ENCODE results near the gene CDC42EP4. TPM values are rescaled to one million over a fixed set of nuclear protein-coding genes. Genes with fewer than 3 reads are reported as not detected.
A peak's percentile ranks its signal among the peaks of the same experiment; 100 is the strongest.

The CDC42EP4 gene
- total and polyA plus RNA-seq, 9 of the 15 experiments (the other 6 are each of a cell fraction or from before 2014, with no cell fraction given): 0.65 to 20.8 (median 12.3) TPM

GRCh38 chr17:73308017-73308823, 3.6 kb downstream of the CDC42EP4 start (continued):
- peak; percentile 20; the same call in 1 of the 2 replicates for TF ChIP-seq PHF8 (IDR thresholded peaks at IDR 0.05; ENCODE audit: borderline replicate concordance, low read length)
- no peak for TF ChIP-seq CSDE1 (IDR thresholded peaks at IDR 0.05)
- TF ChIP-seq POLR2B (IDR thresholded peaks at IDR 0.05; ENCODE audit: low read depth, partially characterized antibody): no peak
- TF ChIP-seq E4F1 (CRISPR knock-in tag; IDR thresholded peaks at IDR 0.05; ENCODE audit: borderline replicate concordance): no peak
- TF ChIP-seq EP300 (IDR thresholded peaks at IDR 0.05; ENCODE audit: low read length): peak; percentile 77
- no peak for TF ChIP-seq RERE (CRISPR knock-in tag; IDR thresholded peaks at IDR 0.05; ENCODE audit: borderline replicate concordance)
- TF ChIP-seq ZMIZ1 (IDR thresholded peaks at IDR 0.05; ENCODE audit: low read depth in 2 of 2, low read length in 2 of 2): no peak
- no peak for TF ChIP-seq ZNF3 (CRISPR knock-in tag; IDR thresholded peaks at IDR 0.05)
- TF ChIP-seq NCOA1 (IDR thresholded peaks at IDR 0.05; ENCODE audit: low read depth): peak; percentile 46; the same call in 1 of the 2 replicates
- TF ChIP-seq ZBTB33 (CRISPR knock-in tag; IDR thresholded peaks at IDR 0.05): no peak
- TF ChIP-seq CBFA2T2 (conservative IDR thresholded peaks at IDR 0.05): peak; percentile 33
- TF ChIP-seq SETDB1 (IDR thresholded peaks at IDR 0.05; ENCODE audit: low read length): no peak
- TF ChIP-seq ZNF354B (CRISPR knock-in tag; IDR thresholded peaks at IDR 0.05): no peak
- TF ChIP-seq HCFC1 (IDR thresholded peaks at IDR 0.05; ENCODE audit: low read depth, low read length): no peak
